NCI-H748 treated with DMSO at 0.1 percent for 48 hours (cell line): ENCODE results near the gene CNTN2.

Experiments
- DNase-seq: peaks from one replicate; lab custom pipeline; 2025; lab: John Stamatoyannopoulos, UW

CNTN2 gene

GRCh38 chr1:205018381-205018780 lies 24.6 kb upstream of the CNTN2 start:
- no peak for DNase-seq

GRCh38 chr1:205020466-205020865 lies 22.5 kb upstream of the CNTN2 start:
- no peak for DNase-seq

GRCh38 chr1:205024679-205025078 lies 18.3 kb upstream of the CNTN2 start:
- DNase-seq, result no peak

- no peak for DNase-seq
These were observed 17.8 kb upstream of the CNTN2 start for GRCh38 chr1:205025239-205025638.

GRCh38 chr1:205026181-205026580 lies 16.8 kb upstream of the CNTN2 start:
- no peak for DNase-seq

GRCh38 chr1:205028390-205028789 lies 14.6 kb upstream of the CNTN2 start:
- DNase-seq, result no peak

- DNase-seq, result no peak
These were observed 14.1 kb upstream of the CNTN2 start for GRCh38 chr1:205028924-205029323.

- no peak for DNase-seq
These were observed 12.8 kb upstream of the CNTN2 start for GRCh38 chr1:205030241-205030640.

GRCh38 chr1:205030896-205031295 lies 12.1 kb upstream of the CNTN2 start:
- DNase-seq, result no peak

GRCh38 chr1:205032508-205032907 lies 10.5 kb upstream of the CNTN2 start:
- DNase-seq, result no peak

- no peak for DNase-seq
These were observed 5.5 kb upstream of the CNTN2 start for GRCh38 chr1:205037539-205037938.

GRCh38 chr1:205038132-205038786 lies 4.8 kb upstream of the CNTN2 start:
- no peak for DNase-seq

GRCh38 chr1:205041001-205041715 lies 1.9 kb upstream of the CNTN2 start:
- no peak for DNase-seq

- DNase-seq, result no peak
These were observed 758 bp upstream of the CNTN2 start for GRCh38 chr1:205041998-205042910.

- DNase-seq, result no peak
These were observed 854 bp downstream of the CNTN2 start for GRCh38 chr1:205043866-205044265.

- no peak for DNase-seq
These were observed 1.7 kb downstream of the CNTN2 start for GRCh38 chr1:205044741-205045140.

- no peak for DNase-seq
These were observed 2.1 kb downstream of the CNTN2 start for GRCh38 chr1:205045146-205045545.

- no peak for DNase-seq
These were observed 3.9 kb downstream of the CNTN2 start for GRCh38 chr1:205046870-205047269.

GRCh38 chr1:205047764-205048231 lies 4.8 kb downstream of the CNTN2 start:
- DNase-seq, result no peak

- DNase-seq, result no peak
These were observed 5.4 kb downstream of the CNTN2 start for GRCh38 chr1:205048382-205048781.

- DNase-seq, result no peak
These were observed 6.5 kb downstream of the CNTN2 start for GRCh38 chr1:205049479-205049878.

- DNase-seq, result no peak
These were observed 9.7 kb downstream of the CNTN2 start for GRCh38 chr1:205052690-205053089.

GRCh38 chr1:205053296-205053695 lies 10.3 kb downstream of the CNTN2 start:
- DNase-seq, result no peak
